Neural progenitor cell (in vitro differentiated cells): ENCODE results near the gene ERVFRD-1. TPM values are rescaled to one million over a fixed set of nuclear protein-coding genes. Genes with fewer than 3 reads are reported as not detected.

ENCODE experiments used
- DNase-seq: peaks from one replicate; pipeline ENCODE4 v3.0.0-alpha.2; 2016; ENCODE audit warnings: low spot score
- H2AFZ ChIP-seq: fragments of 200-600 bp; sonication (generic); replicated peaks from 2 replicates; pipeline ENCODE4 v1.6.1; 2016; ENCODE audit warnings: antibody characterized with exemption
- H3F3A ChIP-seq: fragments of 200-600 bp; sonication (generic); 2 replicates; pipeline ENCODE4 v1.6.1; 2016; ENCODE audit warnings: antibody characterized with exemption, low read depth
- H3K27ac ChIP-seq: fragments of 200-600 bp; sonication (generic); 2 replicates; pipeline ENCODE4 v1.5.1; 2016; ENCODE audit warnings: mild to moderate bottlenecking
- H3K27me3 ChIP-seq: fragments of 200-600 bp; sonication (generic); 2 replicates; pipeline ENCODE4 v1.6.1; 2016; ENCODE audit warnings: mild to moderate bottlenecking, moderate library complexity
- H3K36me3 ChIP-seq: fragments of 200-600 bp; sonication (generic); 2 replicates; pipeline ENCODE4 v1.5.1; 2016
- H3K4me1 ChIP-seq: fragments of 200-600 bp; sonication (generic); 2 replicates; pipeline ENCODE4 v1.6.1; 2016; ENCODE audit warnings: mixed run types
- H3K4me2 ChIP-seq: fragments of 200-600 bp; sonication (generic); 2 replicates; pipeline ENCODE4 v1.6.1; 2016
- H3K4me3 ChIP-seq: fragments of 200-600 bp; sonication (generic); 2 replicates; pipeline ENCODE4 v1.5.1; 2016
- H3K79me2 ChIP-seq: fragments of 200-600 bp; sonication (generic); 2 replicates; pipeline ENCODE4 v1.6.1; 2016; ENCODE audit warnings: low read depth
- H3K9ac ChIP-seq: fragments of 200-600 bp; sonication (generic); 2 replicates; pipeline ENCODE4 v1.6.1; 2016
- H3K9me3 ChIP-seq: fragments of 200-600 bp; sonication (generic); 2 replicates; pipeline ENCODE4 v1.5.1; 2016; ENCODE audit warnings: low read depth
- H4K20me1 ChIP-seq: fragments of 200-600 bp; sonication (generic); 2 replicates; pipeline ENCODE4 v1.6.1; 2016; ENCODE audit warnings: low read depth
- H3K27ac Mint-ChIP-seq: 3 replicates; pipeline ENCODE4 v1.8.0; 2021; ENCODE audit warnings: mixed read lengths
- H3K27me3 Mint-ChIP-seq: 2 replicates; pipeline ENCODE4 v1.8.0; 2022; ENCODE audit warnings: low read depth, mild to moderate bottlenecking, inconsistent platforms, moderate library complexity, mixed read lengths; ENCODE audit not compliant: insufficient read depth
- H3K36me3 Mint-ChIP-seq: 3 replicates; pipeline ENCODE4 v1.8.0; 2021; ENCODE audit warnings: mixed read lengths
- H3K4me1 Mint-ChIP-seq: 3 replicates; pipeline ENCODE4 v1.8.0; 2021; ENCODE audit warnings: mixed read lengths
- H3K4me3 Mint-ChIP-seq: 3 replicates; pipeline ENCODE4 v1.8.0; 2021; ENCODE audit warnings: mild to moderate bottlenecking, moderate library complexity, mixed read lengths
- H3K9me3 Mint-ChIP-seq: 3 replicates; pipeline ENCODE4 v1.8.0; 2020; ENCODE audit warnings: mixed read lengths
- CTCF ChIP-seq: fragments of 200-600 bp; sonication (generic); IDR thresholded peaks from 2 replicates; pipeline ENCODE4 v1.5.1; 2017; ENCODE audit warnings: antibody characterized with exemption, mild to moderate bottlenecking
- EZH2 ChIP-seq: fragments of 200-600 bp; sonication (generic); IDR thresholded peaks from 2 replicates; pipeline ENCODE4 v1.6.1; 2017; ENCODE audit warnings: antibody characterized with exemption, mild to moderate bottlenecking, moderate library complexity
- EZH2phosphoT487 ChIP-seq: fragments of 200-600 bp; sonication (generic); IDR thresholded peaks from 2 replicates; pipeline ENCODE4 v1.6.1; 2017; ENCODE audit warnings: antibody characterized with exemption
- total RNA-seq: library from RNA; depleted of rRNA; stranded (reverse); fragments of >200 nt; gene quantifications from 2 replicates; pipeline ENCODE4 v1.2.3, GENCODE V29; 2015; ENCODE audit warnings: low replicate concordance

Gene ERVFRD-1
- total RNA-seq: not detected in 2 replicates

GRCh38 chr6:11110921-11111768 is at the start of gene ERVFRD-1:
Gene ERVFRD-1 (minus strand): TSS chr6:11111725. CDS start chr6:11105310, 6,415 bp downstream.
- Histone ChIP-seq H3K79me2 (peaks cover 65% of the 10 kb centered on the region), H3K4me1 (no peaks in the 10 kb centered on the region), H4K20me1 (no peaks in the 10 kb centered on the region), H3K27me3 (no peaks in the 10 kb centered on the region), H3K9ac (no peak within 1 kb of the TSS), H3K36me3 (no peaks in the 10 kb centered on the region), H3K27ac (no peak within 1 kb of the TSS), H3K9me3 (no peaks in the 10 kb centered on the region), H3F3A (no peaks in the 10 kb centered on the region), H2AFZ (no peak within 1 kb of the TSS), H3K4me2 (no peak within 1 kb of the TSS), H3K4me3 (no peak within 1 kb of the TSS)
- no peaks in the 10 kb centered on the region for H3K27me3 Mint-ChIP-seq
- TF ChIP-seq CTCF (no peak), EZH2phosphoT487 (no peak), EZH2 (no peak)
- H3K36me3 Mint-ChIP-seq: peaks cover 30% of the 10 kb centered on the region
- H3K27ac Mint-ChIP-seq: no peak within 1 kb of the TSS
- H3K4me3 Mint-ChIP-seq: no peak within 1 kb of the TSS
- H3K4me1 Mint-ChIP-seq: peaks cover 10% of the 10 kb centered on the region
- no peak for DNase-seq
- peaks cover 31% of the 10 kb centered on the region for H3K9me3 Mint-ChIP-seq

DNA sequence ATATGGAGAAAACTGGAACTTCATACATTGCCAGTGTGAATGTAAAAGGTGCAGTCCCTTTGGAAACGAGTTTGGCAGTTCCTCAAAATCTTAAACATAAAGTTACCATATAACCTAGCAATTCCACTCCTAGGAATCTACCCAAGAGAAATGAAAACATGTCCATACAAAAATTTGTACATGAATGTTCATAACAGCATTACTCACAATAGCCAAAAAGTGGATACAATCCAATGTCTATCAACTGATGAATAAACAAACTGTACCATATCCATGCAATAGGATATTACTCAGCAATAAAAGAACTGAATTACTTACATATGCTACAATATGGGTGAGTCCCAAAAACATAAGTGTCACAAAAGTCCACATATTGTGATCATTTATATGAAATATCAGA is 48.7 kb upstream of the ERVFRD-1 start:
- peaks cover 2% of the 10 kb centered on the region for H3K9me3 Mint-ChIP-seq
- peaks cover 18% of the 10 kb centered on the region for H3K4me1 Mint-ChIP-seq
- TF ChIP-seq CTCF (no peak), EZH2phosphoT487 (no peak), EZH2 (no peak)
- H3K4me2 ChIP-seq: no peak overlapping the region
- H3K4me3 ChIP-seq: no peak overlapping the region
- no peak overlapping the region for H3K27ac Mint-ChIP-seq
- no peaks in the 10 kb centered on the region for H3K36me3 ChIP-seq
- no peaks in the 10 kb centered on the region for H4K20me1 ChIP-seq
- no peak overlapping the region for H2AFZ ChIP-seq
- no peaks in the 10 kb centered on the region for H3K27me3 Mint-ChIP-seq
- no peaks in the 10 kb centered on the region for H3K79me2 ChIP-seq
- no peak overlapping the region for H3K27ac ChIP-seq
- peaks cover 18% of the 10 kb centered on the region for H3K4me1 ChIP-seq
- no peak overlapping the region for H3K9ac ChIP-seq
- H3K36me3 Mint-ChIP-seq: no peaks in the 10 kb centered on the region
- DNase-seq: no peak
- no peaks in the 10 kb centered on the region for H3K27me3 ChIP-seq
- H3F3A ChIP-seq: no peaks in the 10 kb centered on the region
- H3K4me3 Mint-ChIP-seq: no peak overlapping the region
- no peaks in the 10 kb centered on the region for H3K9me3 ChIP-seq

- H3K4me1 Mint-ChIP-seq: peaks cover 22% of the 10 kb centered on the region
- TF ChIP-seq CTCF: no peak
- no peak for TF ChIP-seq EZH2phosphoT487
- TF ChIP-seq EZH2: no peak
- Histone ChIP-seq H3K36me3 (no peaks in the 10 kb centered on the region), H3K9ac (no peak overlapping the region), H3F3A (peaks cover 3% of the 10 kb centered on the region), H3K4me1 (peaks cover 33% of the 10 kb centered on the region), H3K79me2 (no peaks in the 10 kb centered on the region), H3K4me3 (no peak overlapping the region), H3K4me2 (no peak overlapping the region), H3K9me3 (no peaks in the 10 kb centered on the region), H4K20me1 (no peaks in the 10 kb centered on the region), H3K27ac (no peak overlapping the region), H2AFZ (no peak overlapping the region), H3K27me3 (peaks cover 16% of the 10 kb centered on the region)
- no peak overlapping the region for H3K27ac Mint-ChIP-seq
- H3K27me3 Mint-ChIP-seq: peaks cover 3% of the 10 kb centered on the region
- peaks cover 10% of the 10 kb centered on the region for H3K9me3 Mint-ChIP-seq
- no peak overlapping the region for H3K4me3 Mint-ChIP-seq
- DNase-seq: no peak
- no peaks in the 10 kb centered on the region for H3K36me3 Mint-ChIP-seq
These were observed 44.1 kb upstream of the ERVFRD-1 start for GRCh38 chr6:11155589-11155988.
